H1 (cell line): ENCODE data around the gene EXOC2. TPM values are rescaled to one million over a fixed set of nuclear protein-coding genes. Genes with fewer than 3 reads are reported as not detected.

ENCODE experiments used
- CTCF ChIA-PET: fragments of 300-600 bp; sonication (Branson Sonifier 250); formaldehyde crosslinking; loops from one replicate; lab custom pipeline; 2021; ENCODE audit not compliant: partially characterized antibody; lab: Charles Lee
- POLR2A ChIA-PET: fragments of 300-600 bp; sonication (Branson Sonifier 250); formaldehyde crosslinking; loops from one replicate; lab custom pipeline; 2021; ENCODE audit warnings: inconsistent platforms; ENCODE audit not compliant: partially characterized antibody; lab: Charles Lee
- DNase-seq, 2 experiments: peaks; one replicate each; pipeline versions ENCODE4 v3.0.0 to v3.0.0-alpha.2; 2010 to 2022; ENCODE audit warnings: low spot score in 2 of 2, low read depth in 1 of 2, mixed read lengths in 1 of 2
- FAIRE-seq: peaks from 2 replicates; lab custom pipeline; 2011; peaks lifted over from hg19 to GRCh38; lab: Jason Lieb, UNC
- H2AFZ ChIP-seq: 2 replicates; pipeline ENCODE4 v1.8.1; 2012; ENCODE audit warnings: low read length, inconsistent platforms
- H2AK5ac ChIP-seq: 2 replicates; pipeline ENCODE4 v1.6.1; 2013; ENCODE audit warnings: low read depth, low read length
- H2BK120ac ChIP-seq: replicated peaks from 2 replicates; pipeline ENCODE3; 2013; ENCODE audit warnings: low read depth, low read length, inconsistent platforms
- H2BK12ac ChIP-seq: 2 replicates; pipeline ENCODE4 v1.6.1; 2013; ENCODE audit warnings: low read depth, low read length
- H2BK15ac ChIP-seq: 2 replicates; pipeline ENCODE4 v1.6.1; 2013; ENCODE audit warnings: low read length
- H2BK20ac ChIP-seq: 2 replicates; pipeline ENCODE4 v1.6.1; 2013; ENCODE audit warnings: low read length
- H2BK5ac ChIP-seq: 2 replicates; pipeline ENCODE4 v1.6.1; 2013; ENCODE audit warnings: low read depth, low read length
- H3K14ac ChIP-seq: 2 replicates; pipeline ENCODE4 v1.6.1; 2013; ENCODE audit warnings: inconsistent platforms; ENCODE audit not compliant: insufficient read length
- H3K18ac ChIP-seq: 2 replicates; pipeline ENCODE4 v1.6.1; 2013; ENCODE audit warnings: low read length; ENCODE audit errors: extremely low read depth
- H3K23ac ChIP-seq: 2 replicates; pipeline ENCODE4 v1.6.1; 2013; ENCODE audit warnings: inconsistent platforms; ENCODE audit not compliant: insufficient read length
- H3K23me2 ChIP-seq: 2 replicates; pipeline ENCODE4 v1.6.1; 2013; ENCODE audit warnings: low read depth, low read length
- H3K27ac ChIP-seq: 2 replicates; pipeline ENCODE4 v1.6.1; 2011; ENCODE audit warnings: low read depth, low read length, inconsistent platforms
- H3K27me3 ChIP-seq, 4 experiments: replicated peaks in 1 of 4; 1 replicate in 1 of 4; 2 replicates in 3 of 4; pipeline versions ENCODE4 v1.6.1 to v1.8.1; 2011 to 2013; ENCODE audit warnings: low read length in 3 of 4, mild to moderate bottlenecking in 3 of 4, inconsistent platforms in 2 of 4, mixed read lengths in 2 of 4, moderate library complexity in 1 of 4; ENCODE audit not compliant: control insufficient read depth in 3 of 4, insufficient read depth in 3 of 4; ENCODE audit errors: extremely low read depth in 1 of 4
- H3K36me3 ChIP-seq, 4 experiments: 2 replicates each; pipeline versions ENCODE4 v1.6.1 to v1.8.1; 2011 to 2013; ENCODE audit warnings: mild to moderate bottlenecking in 4 of 4, low read length in 3 of 4, moderate library complexity in 2 of 4, control low read depth in 1 of 4, inconsistent platforms in 1 of 4; ENCODE audit not compliant: insufficient read depth in 4 of 4, control insufficient read depth in 2 of 4
- H3K4ac ChIP-seq: replicated peaks from 2 replicates; pipeline ENCODE3; 2013; ENCODE audit warnings: low read length, low read depth, mixed read lengths, inconsistent platforms; ENCODE audit not compliant: insufficient read length
- H3K4me1 ChIP-seq, 4 experiments: replicated peaks in 1 of 4; 1 replicate in 1 of 4; 2 replicates in 3 of 4; pipeline versions ENCODE4 v1.6.1 to v1.8.1; 2011 to 2013; ENCODE audit warnings: low read length in 3 of 4, inconsistent platforms in 2 of 4, mixed read lengths in 1 of 4; ENCODE audit not compliant: insufficient read depth in 4 of 4, control insufficient read depth in 3 of 4
- H3K4me2 ChIP-seq, 2 experiments: 2 replicates each; pipeline versions ENCODE4 v1.6.1 to v1.8.1; 2011 to 2013; ENCODE audit warnings: low read depth in 2 of 2, low read length in 2 of 2, control low read depth in 1 of 2, inconsistent platforms in 1 of 2, mild to moderate bottlenecking in 1 of 2; ENCODE audit not compliant: insufficient read depth in 1 of 2
- H3K4me3 ChIP-seq, 4 experiments: fragments of 200-600, 300-600 bp in 1 of 4; sonication (generic), shearing (Covaris generic), sonication (Bioruptor Twin) in 1 of 4; 2 replicates each; pipeline versions ENCODE4 v1.5.1 to v1.8.1; 2011 to 2016; ENCODE audit warnings: low read length in 4 of 4, low read depth in 3 of 4, control low read depth in 2 of 4, inconsistent platforms in 2 of 4, mild to moderate bottlenecking in 2 of 4, mixed read lengths in 1 of 4, moderate library complexity in 1 of 4; ENCODE audit not compliant: insufficient read depth in 2 of 4; ENCODE audit errors: extremely low read depth in 1 of 4
- H3K56ac ChIP-seq: replicated peaks from 2 replicates; pipeline ENCODE3; 2013; ENCODE audit warnings: low read depth, mild to moderate bottlenecking, mixed read lengths, low read length, inconsistent platforms; ENCODE audit not compliant: insufficient read length
- H3K79me1 ChIP-seq: 2 replicates; pipeline ENCODE4 v1.6.1; 2013; ENCODE audit warnings: low read depth, low read length, control low read depth
- H3K79me2 ChIP-seq, 2 experiments: 2 replicates each; pipeline versions ENCODE4 v1.6.1 to v1.8.1; 2012 to 2013; ENCODE audit warnings: low read length in 2 of 2, mild to moderate bottlenecking in 2 of 2, inconsistent platforms in 1 of 2; ENCODE audit not compliant: insufficient read depth in 2 of 2, control insufficient read depth in 1 of 2
- H3K9ac ChIP-seq, 4 experiments: replicated peaks in 1 of 4; 1 replicate in 1 of 4; 2 replicates in 3 of 4; pipeline versions ENCODE4 v1.6.1 to v1.8.1; 2011 to 2013; ENCODE audit warnings: low read depth in 3 of 4, low read length in 3 of 4, control low read depth in 2 of 4, mild to moderate bottlenecking in 2 of 4, moderate library complexity in 2 of 4, inconsistent platforms in 1 of 4; ENCODE audit errors: extremely low read depth in 1 of 4
- H3K9me3 ChIP-seq, 2 experiments: 2 replicates each; pipeline versions ENCODE4 v1.6.1 to v1.8.1; 2012 to 2013; ENCODE audit warnings: mild to moderate bottlenecking in 2 of 2, moderate library complexity in 2 of 2, control low read depth in 1 of 2, inconsistent platforms in 1 of 2, low read depth in 1 of 2, low read length in 1 of 2, mixed read lengths in 1 of 2; ENCODE audit not compliant: insufficient read depth in 2 of 2
- H4K20me1 ChIP-seq, 2 experiments: replicated peaks in 1 of 2; 2 replicates each; pipeline versions ENCODE3 to v1.8.1; 2011 to 2013; ENCODE audit warnings: inconsistent platforms in 2 of 2, low read length in 2 of 2, mild to moderate bottlenecking in 1 of 2; ENCODE audit not compliant: insufficient read depth in 2 of 2, control insufficient read depth in 1 of 2
- H4K5ac ChIP-seq: 2 replicates; pipeline ENCODE4 v1.6.1; 2013; ENCODE audit warnings: low read length, low read depth, mixed read lengths, inconsistent platforms; ENCODE audit not compliant: insufficient read length
- H4K8ac ChIP-seq: 2 replicates; pipeline ENCODE4 v1.8.0; 2013; ENCODE audit warnings: mild to moderate bottlenecking, moderate library complexity, low read length, inconsistent platforms; ENCODE audit not compliant: insufficient read depth; ENCODE audit errors: extremely low read depth
- H4K91ac ChIP-seq: replicated peaks from 2 replicates; pipeline ENCODE3; 2013; ENCODE audit warnings: low read length, mixed read lengths, inconsistent platforms; ENCODE audit not compliant: insufficient read length
- GABPA ChIP-seq: IDR thresholded peaks from 2 replicates; pipeline ENCODE4 v1.6.1; 2011; ENCODE audit warnings: mild to moderate bottlenecking, low read length, moderate library complexity, borderline replicate concordance; ENCODE audit not compliant: insufficient read depth
- GTF2F1 ChIP-seq: IDR thresholded peaks from 2 replicates; pipeline ENCODE4 v1.6.1; 2012; ENCODE audit warnings: low read depth, low read length, improper control_type of control experiment, borderline replicate concordance
- WGBS, 2 experiments: shearing (Covaris generic) in 1 of 2; methylation state at CpG; one replicate each; pipeline versions ENCODE4 v1.1.6 to v1.1.7; 2013 to 2015; ENCODE audit warnings: low lambda C conversion rate in 2 of 2, mixed read lengths in 2 of 2, inconsistent platforms in 1 of 2, low coverage in 1 of 2, missing lambda C conversion rate in 1 of 2; ENCODE audit not compliant: insufficient replicate concordance in 2 of 2, insufficient coverage in 1 of 2, insufficient read length in 1 of 2; ENCODE audit errors: extremely low coverage in 1 of 2, missing lambda C conversion rate in 1 of 2; 5-methylcytosine and 5-hydroxymethylcytosine counted together
- polyA plus RNA-seq, 7 experiments: library from polyadenylated mRNA; depleted of rRNA in 3 of 7; stranded (reverse) in 5 of 7; unstranded in 2 of 7; fragments of >200 nt in 5 of 7; fragments of 200-250 nt in 2 of 7; gene quantifications; 1 replicate in 5 of 7; 2 replicates in 1 of 7; 4 replicates in 1 of 7; pipeline versions ENCODE4 v1.2.1 to v1.2.3, GENCODE V29; 2011 to 2013; ENCODE audit warnings: missing spikeins in 2 of 7, mixed read lengths in 2 of 7
- total RNA-seq: library from RNA; stranded (reverse); fragmentation: NEBNext Ultra II Directional; extraction: Animal tissue kit (Norgen Biotek cat#: 25700); gene quantifications from 2 replicates; pipeline ENCODE4 v1.2.1, GENCODE V29; 2021

The EXOC2 gene
- total and polyA plus RNA-seq, 2 of the 8 experiments (the other 6 are each of a cell fraction or from before 2014, with no cell fraction given), result 25.5 to 44.4 TPM

GRCh38 chr6:493840-494239 lies 199.1 kb downstream of the EXOC2 start:
- Histone ChIP-seq H3K4ac (no peak overlapping the region), H2BK5ac (no peak overlapping the region), H4K5ac (no peak overlapping the region), H2BK15ac (no peak overlapping the region), H3K27ac (no peak overlapping the region), H3K27me3 (no peaks in the 10 kb centered on the region), H3K18ac (no peak overlapping the region), H3K79me2 (no peaks in the 10 kb centered on the region), H3K36me3 (peaks cover 0 to 15% (median 11%) of the 10 kb centered on the region in 4 experiments; a peak in 6 of 8 replicates), H3K9ac (no peak overlapping the region), H4K20me1 (no peaks in the 10 kb centered on the region), H4K8ac (no peak overlapping the region), H3K14ac (no peak overlapping the region), H3K56ac (no peak overlapping the region), H3K23me2 (no peaks in the 10 kb centered on the region), H2AK5ac (no peak overlapping the region), H2BK120ac (no peak overlapping the region), H3K4me2 (no peak overlapping the region), H2AFZ (no peak overlapping the region), H3K4me3 (no peak overlapping the region), H2BK12ac (no peak overlapping the region), H3K23ac (no peak overlapping the region), H3K79me1 (no peaks in the 10 kb centered on the region), H3K4me1 (no peaks in the 10 kb centered on the region), H4K91ac (no peak overlapping the region), H2BK20ac (no peak overlapping the region), H3K9me3 (no peaks in the 10 kb centered on the region; a peak in 1 of 4 replicates)
- CTCF ChIA-PET, result interaction anchor here (1.2 kb wide), 1 partner anchor 20 kb away, joined by 3 read pairs; no protein-coding TSS in a partner anchor
- WGBS, 2 experiments, result 70% methylated on average over 6 of the region's 6 CpGs; no CpG with 5 or more reads in 1 of the 2 experiments
- TF ChIP-seq GABPA (no peak), GTF2F1 (no peak)
- FAIRE-seq (no peak), DNase-seq (no peak)
- POLR2A ChIA-PET, result no interaction called here
